ENCODE results near the gene ZNF653.
A peak's percentile ranks its signal among the peaks of the same experiment; 100 is the strongest.
"Not testable (repeated sequence)": the region's sequence is repeated elsewhere in the genome, so short reads cannot be mapped to it uniquely, and the experiment has no call there.

ZNF653 gene

GRCh38 chr19:11480715-11481533 lies 24.7 kb downstream of the ZNF653 start, which contains the start of gene ELAVL3:
Gene ELAVL3, minus strand, starts transcription at chr19:11481046. Its CDS starts 438 bp downstream, at chr19:11480608.
- DNase-seq (ENCODE audit: low spot score): no peak

- no peak for DNase-seq (ENCODE audit: low spot score)
These were observed 25.5 kb downstream of the ZNF653 start for GRCh38 chr19:11479898-11480714.

DNA sequence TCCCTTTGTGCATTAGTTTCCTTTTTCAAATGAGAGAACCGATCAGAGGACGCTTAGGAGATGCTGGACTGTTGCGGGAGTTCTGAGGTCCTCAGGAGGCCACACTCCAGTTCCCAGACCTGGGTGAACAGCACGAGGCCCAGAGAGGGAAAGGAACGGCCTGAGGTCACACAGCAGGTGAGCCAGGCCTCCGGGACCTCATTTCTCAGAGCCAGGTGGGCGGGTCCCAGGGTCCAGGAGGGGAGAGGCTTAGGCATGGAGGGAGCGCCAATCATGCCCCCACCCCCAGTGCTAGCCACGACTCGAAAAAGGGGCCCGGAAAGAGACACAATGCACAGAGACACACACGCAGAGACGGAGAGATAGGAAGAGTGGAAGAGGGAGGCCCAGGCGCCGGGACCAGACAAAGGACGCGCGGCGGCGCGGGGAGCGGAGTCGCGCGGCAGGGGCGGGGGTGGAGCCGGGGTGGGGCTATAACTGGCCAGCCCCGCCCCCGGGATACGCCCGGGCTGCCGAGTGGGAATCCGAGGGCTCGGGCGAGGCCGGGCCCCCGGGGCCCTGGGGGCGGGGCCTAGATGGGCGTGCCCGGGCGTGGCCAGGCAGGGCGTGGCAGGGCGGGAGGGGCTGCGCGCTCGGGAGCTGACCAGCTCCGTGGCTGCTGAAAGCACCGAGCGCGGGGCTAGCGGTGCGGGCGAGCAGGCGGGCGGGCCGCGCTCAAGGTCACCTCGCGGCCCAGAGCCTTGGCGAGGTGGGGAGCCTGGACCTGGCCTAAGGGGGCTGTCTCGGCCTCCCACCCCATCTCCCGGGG lies 26.3 kb downstream of the ZNF653 start:
- peak; percentile 71 for DNase-seq (ENCODE audit: low spot score)

DNA sequence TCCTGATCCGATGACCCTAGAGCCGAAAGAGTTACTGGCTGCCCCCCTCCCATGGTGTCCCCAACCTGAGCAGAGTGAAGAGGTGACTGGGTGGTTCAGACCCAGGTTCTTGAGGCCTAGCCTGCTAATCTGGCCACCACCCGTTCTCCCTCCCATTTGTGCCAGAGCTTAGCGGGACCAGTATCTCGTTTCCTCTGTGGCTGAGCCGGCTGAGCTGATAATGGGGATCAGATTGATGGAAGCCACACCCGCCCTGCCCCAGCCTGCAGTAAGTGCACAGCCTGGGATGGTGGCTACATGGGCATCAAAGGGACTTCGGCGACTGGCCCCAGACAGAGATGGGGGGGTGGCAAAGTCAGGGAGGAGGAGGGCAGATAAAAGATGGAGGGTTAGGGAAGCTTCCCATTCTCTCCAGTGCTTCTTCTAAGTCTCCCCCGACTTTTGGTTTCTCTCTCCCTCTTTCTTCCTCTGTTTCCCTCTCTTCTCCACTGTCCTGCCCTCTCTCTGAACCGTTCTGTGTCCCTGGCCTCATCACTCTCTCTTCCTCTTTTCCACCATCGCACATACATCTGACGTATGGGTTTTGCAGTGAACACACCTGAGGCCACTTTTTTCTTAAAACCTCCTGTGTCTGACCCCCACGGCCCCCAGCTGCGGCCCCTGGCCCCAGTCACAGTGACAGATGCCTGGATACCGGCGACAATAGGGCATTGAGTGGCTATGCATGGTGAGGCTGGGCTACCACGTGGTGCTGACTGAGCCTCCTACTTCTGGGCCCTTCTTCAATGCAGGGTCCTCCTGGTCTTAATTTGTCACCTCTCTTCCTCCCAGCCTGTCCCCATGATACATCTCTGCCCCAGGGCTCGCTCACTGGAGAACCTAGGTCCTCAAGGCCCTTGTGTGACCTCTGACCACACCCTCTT lies 27.2 kb downstream of the ZNF653 start:
- no peak for DNase-seq (ENCODE audit: low spot score)

DNA sequence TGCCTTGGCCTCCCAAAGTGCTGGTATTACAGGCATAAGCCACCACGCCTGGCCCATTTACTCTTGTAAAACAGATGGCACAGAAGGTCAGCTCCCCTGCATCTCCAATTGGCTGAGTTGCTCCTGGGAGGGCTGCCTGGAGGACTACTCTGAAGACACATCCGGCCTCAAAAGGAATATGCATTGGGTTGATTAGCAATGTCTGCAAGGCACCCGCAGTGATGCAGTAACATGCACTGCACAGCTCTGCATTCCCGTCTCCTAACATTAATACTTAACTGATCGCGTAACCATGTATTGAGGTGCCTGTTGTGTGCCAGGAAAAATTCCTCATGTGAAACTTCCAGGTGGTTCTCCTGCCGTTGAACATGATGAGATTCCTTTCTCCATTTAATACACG lies 29.8 kb downstream of the ZNF653 start:
- no peak for DNase-seq (ENCODE audit: low spot score)

DNA sequence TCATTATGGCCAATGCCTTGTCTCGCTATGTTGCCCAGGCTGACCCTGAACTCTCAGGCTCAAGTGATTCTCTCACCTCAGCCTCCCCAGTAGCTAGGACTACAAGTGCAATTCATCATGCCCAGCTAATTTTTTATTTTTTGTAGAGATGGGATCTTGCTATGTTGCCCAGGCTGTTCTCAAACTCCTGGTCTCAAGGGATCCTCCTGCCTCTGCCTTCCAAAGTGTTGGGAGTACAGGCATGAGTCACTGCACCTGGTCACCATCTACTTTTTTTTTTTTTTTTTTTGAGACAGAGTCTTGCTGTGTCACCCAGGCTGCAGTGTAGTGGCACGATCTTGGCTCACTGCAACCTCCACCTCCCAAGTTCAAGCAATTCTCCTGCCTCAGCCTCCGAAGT lies 30.3 kb downstream of the ZNF653 start:
- DNase-seq (ENCODE audit: low spot score): not testable (repeated sequence)

DNA sequence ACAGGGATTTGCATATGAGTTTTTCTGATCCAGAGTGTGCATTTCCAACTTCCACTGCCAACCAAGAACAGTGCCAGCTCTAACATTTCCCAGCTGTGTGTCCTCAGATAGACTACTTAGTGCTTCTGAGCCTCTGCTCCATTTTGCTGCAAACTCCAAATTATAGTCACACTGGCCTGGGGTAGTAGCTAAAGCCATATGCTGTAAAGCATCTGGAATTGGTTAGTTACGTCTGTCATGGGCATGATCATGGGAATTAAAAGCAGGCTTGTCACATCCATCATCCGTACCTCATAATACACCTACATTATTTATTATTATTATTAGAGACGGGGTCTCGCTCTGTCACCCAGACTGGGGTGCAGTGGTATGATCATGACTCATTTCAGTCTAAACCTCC lies 31.9 kb downstream of the ZNF653 start:
- no peak for DNase-seq (ENCODE audit: low spot score)

DNA sequence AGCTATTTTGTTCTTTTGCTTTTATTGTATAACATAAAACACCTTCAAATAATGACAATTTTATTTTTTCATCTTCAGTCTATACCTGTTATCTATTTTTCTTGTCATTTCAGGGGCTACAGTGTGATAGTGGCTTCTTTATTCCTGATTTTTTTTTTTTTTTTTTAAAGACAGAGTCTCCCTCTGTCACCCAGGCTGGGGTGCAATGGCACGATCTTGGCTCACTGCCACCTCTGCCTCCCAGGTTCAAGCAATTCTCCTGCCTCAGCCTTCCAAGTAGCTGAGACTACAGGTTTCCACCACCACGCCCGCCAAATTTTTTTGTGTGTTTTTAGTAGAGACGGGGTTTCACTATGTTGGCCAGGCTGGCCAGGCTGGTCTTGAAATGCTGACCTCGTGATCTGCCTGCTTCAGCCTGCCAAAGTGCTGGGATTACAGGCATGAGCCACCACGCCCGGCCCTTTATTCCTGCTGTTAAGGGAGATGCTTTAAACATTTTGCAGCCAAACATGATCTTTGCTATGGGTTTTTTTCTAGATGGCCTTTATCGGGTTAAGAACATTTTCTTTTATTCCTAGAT lies 37.3 kb downstream of the ZNF653 start:
- not testable (repeated sequence) for DNase-seq (ENCODE audit: low spot score)

- DNase-seq (ENCODE audit: low spot score): no peak
These were observed 40.0 kb downstream of the ZNF653 start for GRCh38 chr19:11465600-11465999.

DNA sequence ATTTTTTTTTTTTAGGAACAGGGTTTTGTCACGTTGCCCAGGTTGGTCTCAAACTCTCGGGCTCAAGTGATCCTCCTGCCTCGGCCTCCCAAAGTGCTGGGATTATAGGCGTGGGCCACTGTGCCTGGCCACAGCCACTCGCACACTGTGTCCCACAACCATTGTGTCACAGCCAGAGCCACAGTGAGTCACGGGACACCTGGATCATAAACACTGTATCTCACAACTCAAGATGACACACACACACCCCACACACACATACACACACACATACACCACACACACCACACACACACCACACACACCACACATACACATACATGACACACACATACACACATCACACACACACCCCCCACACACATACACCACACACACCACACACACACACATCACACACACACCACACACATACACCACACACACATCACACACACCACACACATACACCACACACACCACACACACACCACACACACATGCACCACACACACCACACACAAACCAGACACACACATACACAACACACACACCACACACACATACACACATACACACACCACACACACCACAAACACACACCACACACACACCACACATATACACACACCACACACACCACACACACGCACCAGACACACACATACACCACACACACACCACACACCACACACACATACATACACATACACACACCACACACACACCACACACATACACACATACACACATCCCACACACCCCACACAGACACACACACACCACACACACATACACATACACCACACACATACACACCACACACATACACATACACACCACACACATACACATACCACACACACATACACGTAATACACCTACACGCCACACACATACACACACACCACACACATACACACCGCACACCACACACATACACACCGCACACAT lies 41.0 kb downstream of the ZNF653 start:
- DNase-seq (ENCODE audit: low spot score): no peak

- no peak for DNase-seq (ENCODE audit: low spot score)
These were observed 42.2 kb downstream of the ZNF653 start for GRCh38 chr19:11463391-11463790.

GRCh38 chr19:11461453-11461852 lies 44.2 kb downstream of the ZNF653 start:
- DNase-seq (ENCODE audit: low spot score): no peak

- no peak for DNase-seq (ENCODE audit: low spot score)
These were observed 45.4 kb downstream of the ZNF653 start for GRCh38 chr19:11460207-11460606.

DNA sequence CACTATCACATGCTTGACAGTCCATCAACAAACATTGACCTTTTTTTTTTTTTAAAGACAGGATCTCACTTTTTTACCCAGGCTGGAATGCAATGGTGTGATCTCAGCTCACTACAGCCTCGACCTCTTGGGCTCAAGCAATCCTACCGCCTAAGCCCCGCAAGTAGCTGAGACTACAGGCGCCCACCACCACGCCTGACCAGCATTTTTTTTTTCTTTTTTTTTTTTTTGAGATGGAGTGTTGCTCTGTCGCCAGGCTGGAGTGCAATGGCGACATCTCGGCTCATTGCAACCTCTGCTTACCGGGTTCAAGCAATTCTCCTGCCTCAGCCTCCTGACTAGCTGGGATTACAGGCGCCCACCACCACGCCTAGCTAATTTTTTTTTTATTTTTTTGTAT lies 46.7 kb downstream of the ZNF653 start:
- DNase-seq (ENCODE audit: low spot score): not testable (repeated sequence)

GRCh38 chr19:11458236-11458900 lies 47.3 kb downstream of the ZNF653 start:
- no peak for DNase-seq (ENCODE audit: low spot score)

- DNase-seq (ENCODE audit: low spot score): no peak
These were observed 47.8 kb downstream of the ZNF653 start for GRCh38 chr19:11457831-11458230.

DNA sequence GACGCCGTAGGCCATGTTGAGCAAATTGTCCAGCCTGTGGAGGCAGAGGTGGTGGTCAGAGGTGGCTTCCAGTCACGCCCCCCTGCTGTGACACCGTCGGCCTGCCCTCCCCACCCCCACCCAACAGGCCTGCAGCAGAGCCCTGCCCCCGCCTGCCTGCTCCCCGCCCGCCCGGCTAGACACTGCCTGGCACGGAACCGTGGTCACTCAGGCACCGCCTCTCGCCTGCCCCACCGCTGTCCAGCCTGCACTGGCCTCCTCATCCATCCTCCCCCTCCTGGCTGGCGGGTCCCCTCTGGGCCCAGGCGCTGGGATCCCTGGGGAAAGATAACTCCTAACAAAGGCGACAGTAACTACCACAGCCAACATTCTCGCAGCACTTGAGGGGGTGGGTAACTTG lies 48.5 kb downstream of the ZNF653 start:
- no peak for DNase-seq (ENCODE audit: low spot score)

GRCh38 chr19:11456659-11457058 lies 49.0 kb downstream of the ZNF653 start:
- no peak for DNase-seq (ENCODE audit: low spot score)

DNA sequence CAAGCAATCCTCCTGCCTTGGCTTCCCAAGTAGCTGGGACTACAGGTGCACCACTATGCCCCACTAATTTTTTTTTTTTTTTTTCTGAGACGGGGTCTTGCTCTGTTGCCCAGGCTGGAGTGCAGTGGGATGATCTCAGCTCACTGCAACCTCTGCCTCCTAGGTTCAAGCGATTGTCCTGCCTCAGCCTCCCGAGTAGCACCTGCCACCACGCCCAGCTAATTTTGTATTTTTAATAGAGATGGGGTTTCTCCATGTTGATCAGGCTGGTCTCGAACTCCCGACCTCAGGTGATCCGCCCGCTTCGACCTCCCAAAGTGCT lies 50.4 kb downstream of the ZNF653 start:
- not testable (repeated sequence) for DNase-seq (ENCODE audit: low spot score)

All from HuH-7.5 (cell line).